Muscle of back (tissue), 11 donors: ENCODE data around the gene TBL2. TPM values are rescaled to one million over a fixed set of nuclear protein-coding genes. Genes with fewer than 3 reads are reported as not detected.
A peak's percentile ranks its signal among the peaks of the same experiment; 100 is the strongest.
"Not testable (repeated sequence)": the region's sequence is repeated elsewhere in the genome, so short reads cannot be mapped to it uniquely, and the experiment has no call there.

ENCODE experiments used
- DNase-seq, 3 donors: peaks; one replicate each; pipeline versions ENCODE4 v3.0.0 to v3.0.0-alpha.2; 2013
- polyA plus RNA-seq, 10 donors: library from polyadenylated mRNA; unstranded; fragments of 120-200 nt; gene quantifications; one replicate each; pipeline ENCODE4 v1.2.1, GENCODE V29; 2013; ENCODE audit not compliant: insufficient read length in 10 of 10

Gene TBL2
- polyA plus RNA-seq, 10 donors, result 21.1 to 33.8 (median 26.3) TPM

DNA sequence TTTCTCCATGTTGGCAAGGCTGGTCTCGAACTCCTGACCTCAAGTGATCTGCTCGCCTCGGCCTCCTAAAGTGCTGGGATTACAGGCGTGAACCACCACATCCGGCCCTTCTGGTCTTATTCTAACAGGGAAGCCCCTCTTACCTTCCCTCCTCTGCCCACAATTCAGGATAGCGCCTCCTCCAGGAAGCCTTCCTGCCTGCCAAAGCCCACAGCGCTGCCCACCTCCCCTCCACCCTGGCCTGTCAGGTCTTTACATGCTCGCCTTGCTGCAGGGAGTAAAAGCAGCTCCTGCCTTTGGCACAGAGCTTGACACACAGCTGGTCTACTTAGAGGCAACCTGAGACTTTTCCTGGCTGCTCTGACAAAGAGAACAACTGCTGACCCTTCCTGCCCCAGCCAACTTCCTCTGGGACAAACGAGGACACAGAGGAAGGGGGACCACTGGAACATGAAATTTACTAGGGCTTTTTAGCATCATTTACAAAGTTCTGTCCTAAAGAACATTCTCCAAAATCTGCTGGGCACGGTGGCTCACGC is 32.7 kb upstream of the TBL2 start:
- peak in 1 of 3 donors; percentile 34 for DNase-seq

DNA sequence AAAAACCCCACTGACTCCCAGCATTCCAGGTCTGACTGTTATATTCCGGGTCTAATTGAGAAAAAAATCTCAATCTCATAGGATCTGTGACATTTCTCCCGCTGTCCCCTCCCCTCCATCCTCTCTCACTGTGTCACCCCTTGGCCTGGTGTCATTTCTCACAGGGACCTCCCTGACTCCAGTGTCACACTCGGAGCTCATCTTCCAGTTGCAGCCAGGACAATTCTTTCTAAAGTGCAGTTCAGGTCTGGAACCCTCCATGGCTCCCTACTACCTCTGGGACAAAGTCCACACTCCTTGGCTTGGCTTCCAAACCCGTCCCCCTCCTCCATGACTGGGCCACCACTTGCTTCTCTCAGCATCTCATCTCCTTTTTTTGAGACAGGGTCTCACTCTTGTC is 31.7 kb upstream of the TBL2 start:
- no peak for DNase-seq

DNA sequence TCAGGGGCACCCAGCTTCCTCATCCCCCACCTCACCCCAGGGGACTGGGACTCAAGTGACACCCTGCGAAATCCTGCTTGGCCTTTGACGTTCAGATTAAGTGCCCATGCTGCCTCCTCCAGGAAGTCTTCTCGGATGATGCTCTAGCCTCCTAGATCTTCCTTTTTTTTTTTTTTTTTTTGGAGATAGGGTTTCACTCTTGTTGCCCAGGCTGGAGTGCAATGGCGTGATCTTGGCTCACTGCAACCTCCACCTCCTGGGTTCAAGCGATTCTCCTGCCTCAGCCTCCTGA is 29.3 kb upstream of the TBL2 start:
- DNase-seq, result not testable (repeated sequence)

GRCh38 chr7:73606801-73607691 is 28.7 kb upstream of the TBL2 start:
- peak; percentile 27 to 73 (median 53) for DNase-seq

DNA sequence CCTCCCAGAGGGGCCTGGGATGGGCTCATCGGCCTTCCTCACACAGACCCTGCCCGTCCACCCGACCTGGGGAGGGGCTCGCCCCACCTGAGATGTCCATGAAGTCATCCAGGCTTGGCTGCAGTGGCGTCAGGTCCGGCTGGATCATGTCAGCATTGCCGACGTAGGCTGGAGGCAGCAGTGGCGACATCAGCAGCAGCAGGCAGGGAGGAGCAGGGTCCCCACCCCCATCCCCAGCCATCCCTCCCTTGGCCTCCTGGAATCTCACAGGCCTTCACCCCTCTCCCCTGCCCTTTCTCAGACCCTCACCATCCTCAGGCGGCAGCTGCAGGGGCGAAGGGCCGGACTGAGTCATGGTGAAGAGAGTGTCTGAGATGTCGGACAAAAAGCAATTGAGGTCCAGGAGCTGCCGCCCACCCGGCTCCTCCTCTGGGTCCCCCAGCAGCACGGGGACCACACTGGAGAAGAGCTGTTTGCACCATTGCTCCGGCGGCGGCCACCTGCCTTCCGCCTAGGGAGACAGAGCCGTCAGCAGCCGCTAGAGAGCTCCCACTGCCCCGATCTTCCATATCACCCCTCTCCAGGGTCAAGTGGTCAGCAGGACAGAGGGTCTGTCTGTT is 27.3 kb upstream of the TBL2 start:
- no peak for DNase-seq

DNA sequence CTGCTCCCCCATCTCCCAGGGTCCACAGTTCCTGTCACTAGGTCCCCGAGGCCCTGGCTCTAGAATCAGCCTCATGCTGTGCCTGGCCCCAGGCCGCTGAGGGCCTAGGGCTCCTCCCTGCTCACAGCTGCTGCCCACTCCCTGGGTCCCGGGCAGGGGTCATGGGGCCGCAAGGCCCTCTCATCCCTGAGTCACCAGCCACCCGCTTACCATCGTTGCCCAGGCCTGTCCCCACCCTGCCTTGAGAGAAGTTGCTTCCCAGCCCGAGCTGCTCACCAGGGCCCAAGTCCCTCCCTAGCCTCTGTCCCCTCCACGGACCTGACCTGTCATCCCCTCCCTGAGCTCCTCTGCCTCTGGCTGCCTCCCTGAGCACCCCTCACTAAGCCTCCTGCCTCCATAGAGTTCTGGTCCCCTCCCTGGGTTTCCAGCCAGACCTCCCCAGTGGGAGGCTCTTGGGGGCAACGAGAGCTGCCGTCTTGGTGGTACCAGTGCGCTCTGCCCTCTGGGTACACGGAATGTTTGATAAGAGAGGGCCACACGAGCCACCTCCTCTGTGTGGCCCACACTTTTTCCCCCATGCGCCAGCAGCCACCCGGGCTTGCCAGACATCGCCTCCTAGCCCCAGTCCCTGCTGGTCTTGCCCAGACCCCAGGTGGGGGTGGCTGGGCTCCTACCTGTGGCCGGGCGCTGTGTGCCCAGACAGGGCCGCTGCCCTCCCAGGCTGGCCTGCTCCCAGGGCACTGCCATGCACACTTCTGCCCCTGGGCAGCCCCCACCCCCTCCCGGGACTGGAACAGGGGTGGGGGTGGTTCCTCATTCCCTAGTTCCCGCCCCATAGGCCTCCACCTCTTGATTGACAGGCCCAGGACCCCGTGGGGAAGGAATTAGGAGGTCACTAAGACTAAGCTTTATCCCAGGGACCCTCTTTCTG is 24.6 kb upstream of the TBL2 start:
- no peak for DNase-seq

GRCh38 chr7:73599916-73600315 is 21.5 kb upstream of the TBL2 start:
- DNase-seq, result no peak

DNA sequence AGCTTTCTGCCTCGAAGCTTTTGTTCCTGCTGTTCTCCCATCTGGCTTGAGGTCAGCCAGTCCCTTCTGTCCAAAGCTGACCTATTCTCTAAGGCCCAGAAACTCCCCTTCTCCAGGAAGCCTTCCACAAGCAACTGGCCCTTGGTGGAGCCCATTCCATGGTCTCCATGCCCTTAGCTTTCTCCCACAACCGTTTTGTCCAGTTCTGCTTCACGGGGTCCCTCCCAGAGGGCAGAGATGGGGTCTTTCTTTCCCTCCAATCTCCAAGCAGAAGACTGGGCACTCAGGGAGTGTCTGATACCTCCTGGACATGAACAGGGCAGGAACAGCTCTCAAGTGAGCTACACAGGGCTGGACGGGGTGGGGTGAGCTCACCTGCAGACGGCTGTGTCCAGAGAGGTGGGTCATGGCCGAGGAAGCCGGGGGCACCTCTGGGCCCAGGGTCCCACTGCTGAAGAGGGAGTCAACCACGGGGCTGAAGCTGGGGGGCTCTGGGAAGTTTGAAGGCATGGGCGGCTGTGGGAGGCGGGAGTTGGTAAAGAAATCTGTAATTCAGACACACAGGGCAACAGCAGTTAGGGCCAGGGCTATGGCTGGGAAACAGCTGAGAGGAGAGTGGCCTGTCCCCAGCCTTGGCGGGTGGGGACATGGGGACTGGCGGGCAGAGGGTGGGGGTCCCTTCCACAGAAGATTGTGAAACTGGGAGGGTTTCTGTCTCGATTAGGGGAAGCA is 20.9 kb upstream of the TBL2 start:
- DNase-seq, result no peak

DNA sequence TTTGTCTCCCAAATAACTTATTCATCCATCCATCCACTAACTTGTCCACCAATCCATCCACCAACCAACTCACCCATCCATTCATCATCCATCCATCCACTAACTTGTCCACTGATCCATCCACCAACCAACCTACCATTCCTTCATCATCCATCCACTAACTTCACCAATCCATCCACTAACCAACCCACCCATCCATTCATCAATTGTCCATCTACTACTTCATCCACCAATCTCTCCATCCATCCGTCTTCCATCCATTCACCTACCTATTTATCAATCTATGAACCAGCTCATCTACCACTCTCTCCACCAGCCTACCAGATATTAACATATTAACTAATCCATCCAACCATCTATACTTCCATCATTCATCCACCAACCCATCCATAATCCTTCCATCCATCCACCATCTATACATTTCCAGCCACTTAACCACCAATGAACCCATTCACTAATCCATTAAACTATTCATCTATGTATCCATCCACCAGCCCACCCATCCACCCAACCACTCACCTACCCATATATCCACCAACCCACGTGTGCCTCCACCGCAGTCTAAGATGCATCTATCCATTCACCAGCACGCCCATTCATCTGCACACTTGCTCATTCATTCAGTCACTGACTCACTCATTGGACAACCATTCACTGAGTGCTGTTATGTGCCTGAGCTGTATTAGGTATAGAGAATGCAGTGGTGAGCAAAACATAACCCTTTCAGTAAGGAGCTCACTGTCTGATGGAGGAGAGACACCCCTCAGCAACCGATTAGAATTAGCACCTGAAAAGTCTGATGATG is 19.8 kb upstream of the TBL2 start:
- no peak for DNase-seq

DNA sequence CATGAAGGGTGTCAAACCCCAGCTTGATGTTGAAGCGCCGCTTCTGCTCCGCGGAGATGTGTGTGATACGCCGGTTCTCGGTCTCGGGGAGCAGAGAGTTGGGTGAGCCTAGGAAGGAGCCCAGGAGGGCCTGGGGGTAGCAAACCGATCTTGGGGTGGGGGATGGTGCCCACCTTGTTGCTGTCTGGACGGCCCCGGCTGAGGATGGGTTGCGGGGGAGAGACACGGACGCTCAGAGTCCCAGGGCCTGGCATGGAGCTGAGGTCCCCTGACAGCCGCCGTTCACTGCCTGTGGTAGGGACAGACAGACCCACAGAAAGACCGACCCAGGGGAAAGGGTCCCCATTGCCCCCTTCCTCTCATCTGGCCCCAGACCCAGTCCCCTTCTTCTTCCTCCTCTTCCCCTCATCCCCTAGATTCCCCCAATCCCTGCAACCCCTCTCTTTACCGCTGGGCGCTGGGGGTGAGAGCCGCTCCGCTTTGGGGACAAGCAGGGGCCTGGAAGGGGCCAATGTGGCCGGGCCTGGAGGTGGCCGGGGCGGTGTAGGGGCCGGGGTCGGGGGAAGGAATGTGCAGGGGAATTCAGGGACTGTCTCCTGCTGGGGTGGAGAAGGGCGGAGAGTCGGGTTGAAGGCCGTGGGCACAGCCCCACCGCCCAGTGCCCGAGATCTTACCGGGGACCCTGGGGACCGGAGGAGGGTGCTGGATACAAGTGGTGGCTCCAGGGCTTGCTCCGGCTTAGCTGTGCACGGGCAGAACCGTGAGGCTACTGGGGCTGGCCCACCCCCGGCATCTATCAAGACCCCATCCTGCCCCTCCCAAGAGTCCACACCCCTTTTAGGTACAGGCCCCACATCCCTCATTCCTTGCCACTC is 18.0 kb upstream of the TBL2 start:
- no peak for DNase-seq

DNA sequence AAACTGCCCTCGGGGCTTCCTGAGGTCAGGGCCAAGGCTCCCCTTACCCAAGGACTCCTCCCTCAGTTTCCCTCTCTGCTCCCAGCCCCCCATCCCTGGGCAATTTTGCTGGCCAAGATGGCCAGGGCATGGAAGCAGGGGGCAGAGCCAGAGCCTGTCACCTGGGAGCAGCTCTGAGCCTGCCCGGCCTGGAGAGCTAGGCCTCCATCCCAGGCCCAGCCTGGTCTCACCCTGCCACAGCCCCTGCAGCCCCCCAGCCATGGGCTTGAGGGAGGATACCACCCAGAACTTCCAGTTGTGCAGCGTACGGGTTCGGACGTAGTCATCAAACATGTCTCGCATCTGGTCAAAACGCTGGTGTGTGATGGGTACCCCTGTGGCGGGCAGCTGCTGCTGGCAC is 17.0 kb upstream of the TBL2 start:
- DNase-seq, result no peak

DNA sequence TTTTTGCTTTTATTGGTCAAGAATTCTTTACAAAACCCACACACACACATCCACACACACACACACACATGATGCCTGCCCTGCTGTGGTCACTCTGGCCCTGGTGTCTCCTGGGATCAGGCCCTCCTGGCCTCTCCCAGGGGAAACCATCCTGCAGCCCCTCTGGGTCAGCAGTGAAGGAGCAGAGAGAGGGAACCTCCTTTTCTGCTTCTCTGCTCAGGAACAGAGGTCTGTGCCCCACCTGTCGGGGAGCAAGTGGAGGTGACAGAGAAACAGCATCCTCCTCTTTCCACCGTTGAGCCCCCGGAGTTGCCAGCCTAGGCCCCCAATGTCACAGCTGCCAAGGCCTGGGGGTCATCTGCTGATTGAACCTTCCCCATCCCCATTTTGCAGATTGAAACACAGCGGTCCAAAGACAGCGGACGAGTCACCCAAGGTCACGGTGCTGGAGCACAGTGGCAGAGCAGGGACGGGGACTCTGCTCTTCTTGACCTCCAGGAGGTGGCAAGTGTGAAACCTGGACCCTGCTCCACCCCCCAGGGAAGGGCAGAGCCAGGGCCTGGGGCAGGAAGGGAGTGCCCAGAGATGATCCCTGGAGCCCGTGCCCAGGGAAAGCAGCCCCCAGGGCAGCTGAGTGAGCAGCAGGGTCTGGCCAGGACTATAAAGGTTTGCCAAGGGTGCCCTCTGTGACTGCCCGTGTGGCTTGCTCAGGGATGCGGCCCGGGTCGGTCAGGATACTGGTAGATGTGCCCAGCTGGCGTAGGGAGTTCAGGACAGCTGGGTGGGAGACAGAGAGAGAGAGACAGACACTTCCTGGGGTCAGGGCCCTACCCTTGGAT is 15.0 kb upstream of the TBL2 start:
- no peak for DNase-seq

GRCh38 chr7:73586911-73587310 is 8.5 kb upstream of the TBL2 start:
- no peak for DNase-seq

- no peak for DNase-seq
These were observed 6.8 kb upstream of the TBL2 start for GRCh38 chr7:73585196-73585595.

DNA sequence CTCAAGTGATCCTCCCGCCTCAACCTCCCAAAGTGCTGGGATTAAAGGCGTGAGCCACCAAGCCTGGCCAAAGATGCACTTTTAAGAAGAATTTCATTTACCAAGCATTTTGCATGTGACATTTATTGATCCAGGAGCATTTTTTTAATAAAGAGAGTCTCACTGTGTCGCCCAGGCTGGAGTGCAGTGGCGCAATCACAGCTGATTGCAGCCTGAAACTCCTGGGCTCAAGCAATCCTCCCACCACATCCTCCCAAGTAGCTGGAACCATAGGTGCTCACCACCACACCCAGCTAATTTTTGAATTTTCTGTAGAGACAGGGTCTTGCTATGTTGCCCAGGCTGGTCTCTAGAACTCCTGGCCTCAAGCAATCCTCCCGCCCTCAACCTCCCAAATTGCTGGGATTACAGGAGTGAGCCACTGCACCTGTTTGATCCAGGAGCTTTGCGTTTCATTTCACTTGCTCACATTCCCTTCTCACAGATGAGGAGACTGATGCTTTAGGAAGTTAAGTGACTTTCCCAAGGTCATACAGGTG is 4.4 kb upstream of the TBL2 start:
- DNase-seq, result no peak

- not testable (repeated sequence) for DNase-seq
These were observed 2.6 kb upstream of the TBL2 start for GRCh38 chr7:73581006-73581405.

- peak in 2 of 3 donors; percentile 32 to 37 for DNase-seq
These were observed 595 bp downstream of the TBL2 start for GRCh38 chr7:73577627-73578341.

DNA sequence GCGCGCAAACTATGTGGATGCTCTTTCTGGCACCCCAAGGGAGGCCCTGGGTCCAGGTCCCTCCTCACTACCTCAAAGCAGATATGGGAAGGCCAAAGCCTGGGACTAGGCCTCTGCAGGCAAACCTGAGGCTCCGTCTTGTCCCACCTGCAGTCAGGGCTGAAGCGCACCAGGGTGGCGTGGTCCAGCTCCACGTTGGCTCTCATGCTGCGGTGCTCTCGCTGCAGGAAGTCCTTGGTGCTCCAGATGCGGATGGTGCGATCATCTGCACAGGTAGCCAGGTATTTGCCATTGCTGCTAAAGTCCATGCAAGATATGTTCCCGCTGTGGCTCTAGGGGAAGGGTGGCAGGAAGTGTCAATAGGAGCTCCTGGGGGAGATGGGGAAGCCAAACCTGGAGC is 4.6 kb downstream of the TBL2 start:
- no peak for DNase-seq
